BJ (cell line): ENCODE results near the gene JMJD1C. TPM values are rescaled to one million over a fixed set of nuclear protein-coding genes. Genes with fewer than 3 reads are reported as not detected.

Experiments
- CTCF ChIA-PET: fragments of 350-600 bp; formaldehyde crosslinking; extraction: SDS; loops from one replicate; lab custom pipeline; 2021; ENCODE audit warnings: antibody characterized with exemption, inconsistent platforms; lab: Yijun Ruan, JAX
- POLR2A ChIA-PET: fragments of 300-600 bp; sonication (Branson Sonifier 250); formaldehyde crosslinking; extraction: SDS; loops from one replicate; lab custom pipeline; 2021; ENCODE audit warnings: antibody characterized with exemption; lab: Charles Lee
- DNase-seq: peaks from one replicate; pipeline ENCODE4 v3.0.0-alpha.2; 2011; ENCODE audit warnings: low read depth
- H3K27me3 ChIP-seq: 2 replicates; pipeline ENCODE4 v1.6.0; 2011; ENCODE audit warnings: low read length; ENCODE audit not compliant: control insufficient read depth, insufficient read depth
- H3K36me3 ChIP-seq: 2 replicates; pipeline ENCODE4 v1.5.1; 2011; ENCODE audit warnings: low read length; ENCODE audit not compliant: control insufficient read depth, insufficient read depth
- H3K4me3 ChIP-seq: 2 replicates; pipeline ENCODE4 v1.5.1; 2011; ENCODE audit warnings: low read depth, mild to moderate bottlenecking, control low read depth, low read length
- CTCF ChIP-seq: IDR thresholded peaks from 2 replicates; pipeline ENCODE4 v1.5.1; 2011; ENCODE audit warnings: low read depth, mild to moderate bottlenecking, control low read depth, inconsistent platforms, low read length, moderate library complexity; ENCODE audit not compliant: insufficient read depth
- polyA plus RNA-seq: library from polyadenylated mRNA; depleted of rRNA; stranded (reverse); fragments of >200 nt; gene quantifications from 2 replicates; pipeline ENCODE4 v1.2.3, GENCODE V29; 2011

JMJD1C gene
- polyA plus RNA-seq, 1 experiment, result 14.2 TPM

GRCh38 chr10:63150745-63151144 is 315.0 kb downstream of the JMJD1C start:
- no peak for DNase-seq
- Histone ChIP-seq H3K36me3 (peaks cover 7% of the 10 kb centered on the region), H3K27me3 (no peaks in the 10 kb centered on the region), H3K4me3 (no peak overlapping the region)
- no peak for TF ChIP-seq CTCF
- POLR2A ChIA-PET, result no interaction called here
- CTCF ChIA-PET, result interaction anchor here (0.9 to 1.0 kb wide), 2 partner anchors 67 to 117 kb away, joined by 3 read pairs; no protein-coding TSS in a partner anchor

GRCh38 chr10:63146503-63146902 is 319.3 kb downstream of the JMJD1C start:
- no peak for TF ChIP-seq CTCF
- DNase-seq, result no peak
- no peaks in the 10 kb centered on the region for H3K27me3 ChIP-seq
- ChIA-PET POLR2A (no interaction called here), CTCF (interaction anchor here (1.3 to 2.0 kb wide), 3 partner anchors 12 to 62 kb away, joined by 5 to 10 read pairs (median 6); partner anchors contain the start of gene NRBF2)
- H3K36me3 ChIP-seq, result peaks cover 2% of the 10 kb centered on the region; the same call in 1 of the 2 replicates
- H3K4me3 ChIP-seq, result no peak overlapping the region

- ChIA-PET CTCF (interaction anchor here (1.2 to 2.0 kb wide), 4 partner anchors 12 to 535 kb away, joined by 3 to 10 read pairs (median 6); partner anchors contain the start of gene NRBF2), POLR2A (no interaction called here)
- no peak for DNase-seq
- TF ChIP-seq CTCF, result no peak
- H3K4me3 ChIP-seq, result no peak overlapping the region
- H3K27me3 ChIP-seq, result no peaks in the 10 kb centered on the region
- peaks cover 1% of the 10 kb centered on the region; the same call in 1 of the 2 replicates for H3K36me3 ChIP-seq
Measured at GRCh38 chr10:63145782-63146181, 320.0 kb downstream of the JMJD1C start.

- CTCF ChIA-PET, result interaction anchor here (0.9 to 1.2 kb wide), 2 partner anchors 10 to 14 kb away, joined by 3 to 5 read pairs; no protein-coding TSS in a partner anchor
Measured at GRCh38 chr10:63143987-63144386, 321.8 kb downstream of the JMJD1C start.

GRCh38 chr10:63142136-63142535 is 323.6 kb downstream of the JMJD1C start:
- Histone ChIP-seq H3K27me3 (no peaks in the 10 kb centered on the region), H3K4me3 (no peak overlapping the region), H3K36me3 (no peaks in the 10 kb centered on the region)
- no peak for DNase-seq
- ChIA-PET CTCF (interaction anchor here (0.9 to 4.8 kb wide), 2 partner anchors 9 to 16 kb away, joined by 3 to 17 read pairs; partner anchors contain the start of gene NRBF2), POLR2A (interaction anchor here (0.6 kb wide), 1 partner anchor 523 kb away, joined by 3 read pairs; no protein-coding TSS in a partner anchor)
- no peak for TF ChIP-seq CTCF

More at GRCh38 chr10:63143987-63144386, 321.8 kb downstream of the JMJD1C start:
- H3K36me3 ChIP-seq, result no peaks in the 10 kb centered on the region
- no peak overlapping the region for H3K4me3 ChIP-seq
- DNase-seq, result no peak
- POLR2A ChIA-PET, result no interaction called here
- TF ChIP-seq CTCF, result no peak
- no peaks in the 10 kb centered on the region for H3K27me3 ChIP-seq
